ENCODE measurements around the gene CCDC18.

GRCh38 chr1:93206567-93206954 lies 26.0 kb downstream of the CCDC18 start:
- TF ChIP-seq ELF4 (IDR thresholded peaks at IDR 0.05) (no peak), SP1 (IDR thresholded peaks at IDR 0.05) (no peak), ZNF384 (IDR thresholded peaks at IDR 0.05) (no peak), FOXK2 (IDR thresholded peaks at IDR 0.05) (no peak), FOXA1 (IDR thresholded peaks at IDR 0.05) (no peak), L3MBTL2 (conservative IDR thresholded peaks at IDR 0.05) (no peak), BHLHE40 (IDR thresholded peaks at IDR 0.05; ENCODE audit: borderline replicate concordance) (no peak), SUZ12 (IDR thresholded peaks at IDR 0.05) (no peak), NFRKB (IDR thresholded peaks at IDR 0.05) (no peak)
- TF ChIP-seq, protein P1, sequence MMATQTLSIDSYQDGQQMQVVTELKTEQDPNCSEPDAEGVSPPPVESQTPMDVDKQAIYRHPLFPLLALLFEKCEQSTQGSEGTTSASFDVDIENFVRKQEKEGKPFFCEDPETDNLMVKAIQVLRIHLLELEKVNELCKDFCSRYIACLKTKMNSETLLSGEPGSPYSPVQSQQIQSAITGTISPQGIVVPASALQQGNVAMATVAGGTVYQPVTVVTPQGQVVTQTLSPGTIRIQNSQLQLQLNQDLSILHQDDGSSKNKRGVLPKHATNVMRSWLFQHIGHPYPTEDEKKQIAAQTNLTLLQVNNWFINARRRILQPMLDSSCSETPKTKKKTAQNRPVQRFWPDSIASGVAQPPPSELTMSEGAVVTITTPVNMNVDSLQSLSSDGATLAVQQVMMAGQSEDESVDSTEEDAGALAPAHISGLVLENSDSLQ (IDR thresholded peaks at IDR 0.05), result no peak
